Activated CD4-positive, alpha-beta T cell treated with anti-CD3 and anti-CD28 coated beads, Interleukin-2, amount 10 ng/mL, durations not matched to agents 7 days and 5 days (primary cell): ENCODE measurements around the gene MMP25. TPM values are rescaled to one million over a fixed set of nuclear protein-coding genes. Genes with fewer than 3 reads are reported as not detected.

Source experiments
- CTCF ChIA-PET: fragments of 350-600 bp; sonication (Branson Sonifier 250); formaldehyde crosslinking; loops from one replicate; lab custom pipeline; 2021; ENCODE audit warnings: antibody characterized with exemption; lab: Charles Lee
- POLR2A ChIA-PET: fragments of 350-600 bp; sonication (Branson Sonifier 250); formaldehyde crosslinking; loops from one replicate; lab custom pipeline; 2021; ENCODE audit warnings: antibody characterized with exemption; lab: Charles Lee
- DNase-seq: peaks from one replicate; pipeline ENCODE4 v3.0.0-alpha.2; 2020
- H3K27ac Mint-ChIP-seq: one replicate; pipeline ENCODE4 v1.8.0; 2021; ENCODE audit warnings: mild to moderate bottlenecking, moderate library complexity, mixed read lengths
- H3K27me3 Mint-ChIP-seq: one replicate; pipeline ENCODE4 v1.8.0; 2021; ENCODE audit warnings: mixed read lengths
- H3K36me3 Mint-ChIP-seq: one replicate; pipeline ENCODE4 v1.8.0; 2021; ENCODE audit warnings: low read depth, mixed read lengths
- H3K4me1 Mint-ChIP-seq: one replicate; pipeline ENCODE4 v1.8.0; 2021; ENCODE audit warnings: mixed read lengths
- H3K4me3 Mint-ChIP-seq: one replicate; pipeline ENCODE4 v1.8.0; 2021; ENCODE audit warnings: mild to moderate bottlenecking, moderate library complexity, mixed read lengths
- H3K9me3 Mint-ChIP-seq: one replicate; pipeline ENCODE4 v1.8.0; 2021; ENCODE audit warnings: mixed read lengths
- total RNA-seq, 2 experiments: library from RNA; stranded (reverse); gene quantifications; one replicate each; pipeline ENCODE4 v1.2.3, GENCODE V29; 2021

Gene MMP25
- total RNA-seq, 2 experiments from 2014 or later: 18.1 to 19.8 TPM

DNA sequence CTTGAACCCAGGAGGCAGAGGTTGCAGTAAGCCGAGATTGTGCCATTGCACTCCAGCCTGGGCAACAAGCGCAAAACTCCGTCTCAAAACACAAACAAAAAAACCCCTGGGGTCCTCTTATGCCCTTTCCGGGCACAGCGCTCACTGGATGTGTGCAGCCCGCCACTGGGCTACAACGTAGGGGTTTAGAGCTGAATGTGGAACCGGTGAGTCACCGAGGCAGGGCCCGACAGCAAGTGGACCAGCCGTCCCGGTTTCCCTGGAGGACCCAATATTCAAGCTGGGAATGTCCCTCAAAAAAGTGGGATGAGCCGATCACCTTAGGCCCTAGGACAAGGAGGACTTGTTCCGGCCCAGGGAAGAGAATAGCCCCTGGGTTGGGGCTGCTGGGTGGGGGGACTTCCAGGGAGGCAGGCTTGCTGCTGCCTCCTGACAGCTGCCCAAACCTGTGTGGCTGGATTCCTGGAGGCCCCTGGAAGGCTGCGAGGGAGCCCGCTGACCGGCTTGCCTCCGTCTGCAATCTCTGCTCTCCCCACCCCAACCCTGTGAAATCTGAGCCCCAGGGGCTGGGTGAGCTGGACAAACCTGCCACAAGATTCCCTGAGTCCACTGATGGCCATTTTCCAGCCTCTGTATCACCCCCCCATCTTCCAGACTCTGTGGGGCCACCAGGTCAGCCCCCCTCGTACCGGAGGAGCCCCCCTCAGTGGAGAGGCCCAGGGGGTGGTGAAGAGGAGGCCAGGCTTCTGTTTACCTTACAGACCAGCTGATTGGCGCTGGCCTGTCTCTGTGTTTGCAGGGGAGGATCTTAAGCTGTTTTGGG, 36.6 kb upstream of the MMP25 start:
- DNase-seq: no peak
- no peaks in the 10 kb centered on the region for H3K9me3 Mint-ChIP-seq
- no peak overlapping the region for H3K4me3 Mint-ChIP-seq
- peaks cover 27% of the 10 kb centered on the region for H3K4me1 Mint-ChIP-seq
- ChIA-PET POLR2A (no interaction called here), CTCF (interaction anchor here (0.8 to 1.9 kb wide), 4 partner anchors 10 to 18 kb away, joined by 3 to 8 read pairs (median 4); partner anchors contain the start of gene TNFRSF12A)
- H3K27me3 Mint-ChIP-seq: peaks cover 37% of the 10 kb centered on the region
- H3K36me3 Mint-ChIP-seq: no peaks in the 10 kb centered on the region
- no peak overlapping the region for H3K27ac Mint-ChIP-seq

DNA sequence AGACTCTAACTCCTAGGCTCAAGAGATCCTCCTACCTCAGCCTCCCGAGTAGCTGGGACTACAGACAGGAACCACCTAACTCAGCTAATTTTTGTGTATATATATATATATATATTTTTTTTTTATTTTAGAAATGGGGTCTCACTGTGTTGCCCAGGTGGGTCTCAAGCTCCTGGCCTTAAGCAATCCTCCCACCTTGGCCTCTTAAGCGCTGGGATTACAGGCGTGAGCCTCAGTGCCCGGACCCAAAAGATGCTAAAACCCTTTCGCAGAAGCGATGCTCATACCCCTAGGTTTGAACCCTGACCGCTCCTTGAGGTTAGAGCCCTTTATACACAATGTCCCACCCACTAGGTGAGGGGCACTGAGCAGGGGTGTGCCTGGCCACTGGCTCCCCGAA, 35.9 kb upstream of the MMP25 start:
- peaks cover 25% of the 10 kb centered on the region for H3K4me1 Mint-ChIP-seq
- no peaks in the 10 kb centered on the region for H3K9me3 Mint-ChIP-seq
- CTCF ChIA-PET: interaction anchor here (0.8 to 1.9 kb wide), 4 partner anchors 9 to 17 kb away, joined by 3 to 8 read pairs (median 4); partner anchors contain the start of gene TNFRSF12A
- peaks cover 35% of the 10 kb centered on the region for H3K27me3 Mint-ChIP-seq
- H3K4me3 Mint-ChIP-seq: no peak overlapping the region
- no peak for DNase-seq
- no peak overlapping the region for H3K27ac Mint-ChIP-seq
- H3K36me3 Mint-ChIP-seq: no peaks in the 10 kb centered on the region
- POLR2A ChIA-PET: no interaction called here

DNA sequence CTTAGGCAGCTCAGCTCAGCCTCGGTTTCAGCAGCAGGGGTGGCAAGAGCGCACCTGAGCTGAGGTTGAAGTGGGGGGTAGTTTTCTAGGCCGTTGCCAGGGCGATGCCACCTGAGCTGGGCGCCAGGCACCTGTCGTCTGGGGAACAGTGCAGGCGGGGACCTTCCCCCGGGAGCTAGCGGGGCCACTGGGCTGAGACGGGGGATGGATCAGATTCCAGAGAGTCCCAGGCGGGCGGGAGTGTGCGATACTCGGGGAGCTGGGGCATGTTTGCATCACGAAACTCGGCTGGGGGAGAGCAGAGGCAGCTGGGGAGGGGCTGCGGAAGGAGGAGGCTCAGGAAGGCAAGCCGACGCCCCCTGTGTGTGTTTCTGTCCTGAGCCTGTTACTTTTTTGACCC, 34.1 kb upstream of the MMP25 start:
- H3K27me3 Mint-ChIP-seq: peaks cover 29% of the 10 kb centered on the region
- no peak overlapping the region for H3K27ac Mint-ChIP-seq
- no peaks in the 10 kb centered on the region for H3K9me3 Mint-ChIP-seq
- peaks cover 17% of the 10 kb centered on the region for H3K4me1 Mint-ChIP-seq
- ChIA-PET POLR2A (no interaction called here), CTCF (interaction anchor here (1.0 to 1.8 kb wide), 3 partner anchors 16 to 23 kb away, joined by 3 to 5 read pairs (median 3); no protein-coding TSS in a partner anchor)
- H3K4me3 Mint-ChIP-seq: no peak overlapping the region
- no peaks in the 10 kb centered on the region for H3K36me3 Mint-ChIP-seq
- DNase-seq: no peak

DNA sequence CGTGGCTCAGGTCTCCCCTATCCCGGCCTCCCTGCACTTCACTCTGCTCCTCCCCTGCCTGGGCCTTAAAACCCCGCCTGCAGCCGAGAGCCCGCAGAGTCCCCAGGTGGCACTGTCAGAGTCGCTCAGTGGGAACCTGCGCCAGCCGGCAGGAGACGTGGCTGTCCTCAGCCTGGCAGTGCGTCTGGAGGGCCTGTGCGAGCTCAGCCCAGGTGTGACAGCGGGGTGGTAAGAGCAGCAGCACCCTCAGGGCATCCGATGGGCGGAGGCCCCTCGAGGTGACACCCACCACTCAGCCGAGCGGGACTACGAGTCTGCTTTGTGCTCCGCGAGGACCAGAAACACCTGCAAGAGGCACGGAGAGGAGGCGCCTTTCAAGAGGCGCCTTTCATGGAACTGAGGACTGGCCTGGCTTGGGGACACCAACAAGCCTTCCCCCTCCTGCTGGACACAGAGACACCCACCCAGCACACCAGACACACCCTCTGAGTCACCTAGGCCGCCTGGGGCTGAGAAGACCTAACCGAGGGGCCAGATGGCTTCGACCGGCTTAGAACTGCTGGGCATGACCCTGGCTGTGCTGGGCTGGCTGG, 33.4 kb upstream of the MMP25 start, which contains the start of gene CLDN9:
TSS of gene CLDN9 (plus strand) at position 96 of the 593 bp plus-strand sequence. CDS start at position 536, 440 bp downstream.
- ChIA-PET CTCF (interaction anchor here (1.1 to 1.8 kb wide), 2 partner anchors 15 to 19 kb away, joined by 3 to 5 read pairs; no protein-coding TSS in a partner anchor), POLR2A (no interaction called here)
- peaks cover 26% of the 10 kb centered on the region for H3K27me3 Mint-ChIP-seq
- DNase-seq: no peak
- H3K36me3 Mint-ChIP-seq: no peaks in the 10 kb centered on the region
- no peak within 1 kb of the TSS for H3K27ac Mint-ChIP-seq
- H3K9me3 Mint-ChIP-seq: no peaks in the 10 kb centered on the region
- no peak within 1 kb of the TSS for H3K4me3 Mint-ChIP-seq
- H3K4me1 Mint-ChIP-seq: peaks cover 10% of the 10 kb centered on the region

DNA sequence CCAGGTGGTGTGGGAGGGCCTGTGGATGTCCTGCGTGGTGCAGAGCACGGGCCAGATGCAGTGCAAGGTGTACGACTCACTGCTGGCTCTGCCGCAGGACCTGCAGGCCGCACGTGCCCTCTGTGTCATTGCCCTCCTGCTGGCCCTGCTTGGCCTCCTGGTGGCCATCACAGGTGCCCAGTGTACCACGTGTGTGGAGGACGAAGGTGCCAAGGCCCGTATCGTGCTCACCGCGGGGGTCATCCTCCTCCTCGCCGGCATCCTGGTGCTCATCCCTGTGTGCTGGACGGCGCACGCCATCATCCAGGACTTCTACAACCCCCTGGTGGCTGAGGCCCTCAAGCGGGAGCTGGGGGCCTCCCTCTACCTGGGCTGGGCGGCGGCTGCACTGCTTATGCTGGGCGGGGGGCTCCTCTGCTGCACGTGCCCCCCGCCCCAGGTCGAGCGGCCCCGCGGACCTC, 32.8 kb upstream of the MMP25 start:
- peaks cover 28% of the 10 kb centered on the region for H3K27me3 Mint-ChIP-seq
- peaks cover 9% of the 10 kb centered on the region for H3K4me1 Mint-ChIP-seq
- H3K4me3 Mint-ChIP-seq: no peak overlapping the region
- H3K27ac Mint-ChIP-seq: no peak overlapping the region
- H3K36me3 Mint-ChIP-seq: no peaks in the 10 kb centered on the region
- ChIA-PET POLR2A (no interaction called here), CTCF (interaction anchor here (0.6 to 0.7 kb wide), 2 partner anchors 14 to 992 kb away, joined by 3 to 4 read pairs; no protein-coding TSS in a partner anchor)
- no peak for DNase-seq
- no peaks in the 10 kb centered on the region for H3K9me3 Mint-ChIP-seq

DNA sequence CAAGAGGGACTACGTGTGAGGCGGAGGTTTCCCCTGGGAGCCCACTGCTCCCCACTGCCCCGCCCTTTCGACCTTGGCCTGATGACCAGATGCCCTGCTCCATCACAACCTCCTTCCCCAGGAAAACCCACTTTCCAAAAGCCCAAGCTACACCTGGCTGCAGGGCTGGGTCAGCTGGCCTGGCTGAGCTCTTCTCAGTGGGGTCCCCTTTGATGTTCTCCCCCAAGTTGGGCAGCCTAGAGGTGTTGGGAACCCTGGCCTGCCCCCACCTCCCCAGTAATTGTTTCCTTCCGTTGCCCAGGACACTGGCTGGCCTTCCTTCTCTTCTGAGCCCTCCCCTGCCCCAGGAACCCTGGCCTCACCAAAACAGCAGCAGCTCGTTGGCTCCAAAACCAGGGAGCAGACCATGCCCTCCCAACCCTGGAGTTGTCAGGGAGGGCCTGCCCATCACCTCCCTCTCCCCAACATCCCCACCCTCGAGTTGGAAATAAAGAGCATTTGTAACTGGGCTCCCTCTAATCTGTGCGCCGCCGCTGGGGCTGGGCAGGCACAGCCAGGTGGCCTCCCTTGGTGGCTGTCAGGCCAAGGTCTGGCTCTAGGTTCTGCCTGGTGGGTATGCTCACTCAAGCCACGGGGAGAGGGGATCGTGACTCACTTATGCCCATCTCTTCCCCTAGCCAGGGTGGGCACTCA, 32.2 kb upstream of the MMP25 start:
- no peak for DNase-seq
- CTCF ChIA-PET: interaction anchor here (0.6 to 0.7 kb wide), 2 partner anchors 13 to 992 kb away, joined by 3 to 4 read pairs; no protein-coding TSS in a partner anchor
- Mint-ChIP-seq H3K4me3 (no peak overlapping the region), H3K27me3 (peaks cover 31% of the 10 kb centered on the region), H3K4me1 (peaks cover 5% of the 10 kb centered on the region), H3K27ac (no peak overlapping the region), H3K9me3 (no peaks in the 10 kb centered on the region), H3K36me3 (no peaks in the 10 kb centered on the region)
- POLR2A ChIA-PET: no interaction called here

DNA sequence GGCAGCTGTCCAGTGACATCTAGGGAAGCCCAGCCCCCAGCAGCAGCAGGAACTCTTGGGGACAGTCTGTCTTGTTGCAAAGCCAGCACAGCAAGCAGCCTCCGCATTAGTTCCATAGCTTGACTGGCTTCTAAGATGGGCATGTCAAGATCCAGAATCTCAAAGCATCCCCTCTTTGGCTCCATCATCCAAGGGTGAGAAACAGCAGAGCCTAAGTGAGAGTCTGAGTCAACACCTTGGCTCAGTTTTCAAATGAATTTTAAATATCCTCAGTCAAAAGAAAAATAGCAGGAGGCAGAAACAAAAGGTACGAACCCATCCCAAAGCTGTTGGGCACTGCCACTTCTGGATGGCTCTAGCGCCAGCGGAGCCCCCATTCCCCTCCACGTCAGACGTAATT, 31.4 kb upstream of the MMP25 start:
- H3K4me3 Mint-ChIP-seq: no peak overlapping the region
- DNase-seq: no peak
- POLR2A ChIA-PET: no interaction called here
- H3K36me3 Mint-ChIP-seq: no peaks in the 10 kb centered on the region
- H3K4me1 Mint-ChIP-seq: peaks cover 10% of the 10 kb centered on the region
- peaks cover 32% of the 10 kb centered on the region for H3K27me3 Mint-ChIP-seq
- no peak overlapping the region for H3K27ac Mint-ChIP-seq
- H3K9me3 Mint-ChIP-seq: no peaks in the 10 kb centered on the region
- CTCF ChIA-PET: no interaction called here

DNA sequence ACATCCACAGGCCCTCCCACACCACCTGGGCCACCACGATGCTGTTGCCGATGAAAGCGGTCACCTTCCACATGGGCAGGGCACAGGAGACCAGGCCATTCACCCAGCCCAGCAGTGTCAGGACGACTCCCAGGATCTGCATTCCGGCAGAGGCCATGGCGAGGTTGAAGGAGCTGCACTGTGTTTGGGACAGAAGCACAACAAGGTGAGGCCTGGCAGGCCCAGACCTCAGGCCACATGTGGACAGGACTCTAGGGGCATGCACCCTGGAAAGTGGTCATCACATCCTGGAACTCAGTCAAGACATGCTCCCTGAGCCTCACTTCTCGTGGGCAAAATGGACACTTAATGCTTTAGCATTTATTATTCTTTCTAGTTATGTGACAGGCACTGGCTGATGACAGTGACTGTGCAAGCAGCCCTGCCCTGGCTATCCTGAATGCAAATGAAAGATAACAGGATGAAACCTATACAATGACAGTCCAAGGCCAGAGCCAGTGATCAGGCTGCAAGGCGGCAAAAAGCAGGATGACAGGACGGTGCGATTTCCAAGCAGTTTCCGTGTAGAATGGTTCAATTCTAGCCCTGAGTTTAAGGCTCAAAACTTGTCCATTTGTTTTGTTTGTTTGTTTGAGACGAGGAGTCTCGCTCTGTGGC, 30.4 kb upstream of the MMP25 start:
- ChIA-PET CTCF (no interaction called here), POLR2A (no interaction called here)
- Mint-ChIP-seq H3K9me3 (no peaks in the 10 kb centered on the region), H3K27ac (no peak overlapping the region), H3K27me3 (peaks cover 32% of the 10 kb centered on the region), H3K4me1 (peaks cover 15% of the 10 kb centered on the region), H3K36me3 (no peaks in the 10 kb centered on the region), H3K4me3 (no peak overlapping the region)
- DNase-seq: no peak

DNA sequence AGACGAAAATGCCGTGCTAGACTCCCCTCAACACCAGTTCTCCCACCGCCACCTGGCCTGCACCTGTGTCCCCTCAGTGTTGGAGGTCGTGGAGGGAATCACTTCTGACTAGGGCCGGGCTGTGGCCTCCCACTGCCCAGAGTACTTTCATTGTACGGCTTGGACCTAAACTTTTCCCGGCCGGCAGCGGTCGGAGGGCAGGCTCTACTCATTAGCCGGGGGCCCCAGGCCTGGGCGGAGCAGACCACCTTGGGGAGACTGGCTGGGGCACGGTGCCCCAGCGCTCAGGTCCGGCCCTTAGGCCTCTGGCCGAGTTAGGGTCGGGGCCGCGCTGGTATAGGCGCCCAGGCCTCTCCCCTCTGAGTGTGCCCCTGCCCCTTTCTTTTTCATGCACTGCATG, 29.0 kb upstream of the MMP25 start:
- ChIA-PET CTCF (interaction anchor here (8.0 kb wide), 1 partner anchor 15 kb away, joined by 90 read pairs; no protein-coding TSS in a partner anchor), POLR2A (no interaction called here)
- H3K36me3 Mint-ChIP-seq: no peaks in the 10 kb centered on the region
- DNase-seq: no peak
- H3K4me3 Mint-ChIP-seq: no peak overlapping the region
- H3K9me3 Mint-ChIP-seq: no peaks in the 10 kb centered on the region
- H3K27ac Mint-ChIP-seq: no peak overlapping the region
- H3K27me3 Mint-ChIP-seq: peaks cover 27% of the 10 kb centered on the region
- peaks cover 28% of the 10 kb centered on the region for H3K4me1 Mint-ChIP-seq

DNA sequence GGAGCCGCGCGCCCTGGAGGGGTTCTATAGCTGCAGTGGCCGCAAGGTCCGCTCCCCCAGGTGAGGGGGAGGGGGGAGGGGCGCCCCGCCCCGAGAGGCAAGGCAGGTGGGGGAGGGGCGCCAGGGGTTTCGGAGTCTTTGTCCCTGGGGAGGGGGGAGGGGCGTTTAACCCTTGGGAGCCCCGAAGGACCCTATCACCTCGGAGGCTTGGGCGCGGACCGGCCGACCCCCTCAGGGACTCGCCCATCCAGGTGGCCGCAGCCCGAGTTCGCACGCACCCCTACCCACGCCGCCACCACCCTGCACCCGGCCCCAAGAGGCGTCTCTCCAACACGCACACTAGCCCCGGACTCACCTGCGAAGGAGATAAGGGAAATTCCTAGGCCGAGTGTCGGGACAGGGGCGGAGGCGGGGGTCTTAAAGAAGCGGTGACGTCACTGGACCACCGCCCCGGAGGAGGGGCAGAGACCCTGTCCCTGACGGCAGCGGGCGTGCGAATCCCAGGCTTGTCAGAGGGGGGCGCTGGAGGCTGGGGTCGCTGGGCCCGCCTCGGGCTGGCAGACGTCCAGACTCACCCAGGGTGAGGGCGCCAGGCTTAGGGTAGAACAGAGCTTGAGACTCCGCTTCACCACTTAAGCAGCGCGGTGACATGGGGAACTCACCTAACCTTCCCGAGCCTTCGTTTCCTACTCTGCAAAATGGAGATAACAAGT, 28.4 kb upstream of the MMP25 start, which contains the start of gene CLDN6:
TSS of gene CLDN6 (minus strand) at position 390 of the 713 bp plus-strand sequence. CDS start 2,162 bp downstream, outside the sequence.
- Mint-ChIP-seq H3K27ac (peak within 1 kb of the TSS; percentile 36), H3K4me3 (no peak within 1 kb of the TSS), H3K36me3 (no peaks in the 10 kb centered on the region), H3K27me3 (peaks cover 21% of the 10 kb centered on the region), H3K9me3 (no peaks in the 10 kb centered on the region), H3K4me1 (peaks cover 34% of the 10 kb centered on the region)
- POLR2A ChIA-PET: no interaction called here
- CTCF ChIA-PET: interaction anchor here (1.0 to 8.0 kb wide), 2 partner anchors 14 to 150 kb away, joined by 3 to 90 read pairs; no protein-coding TSS in a partner anchor
- no peak for DNase-seq

DNA sequence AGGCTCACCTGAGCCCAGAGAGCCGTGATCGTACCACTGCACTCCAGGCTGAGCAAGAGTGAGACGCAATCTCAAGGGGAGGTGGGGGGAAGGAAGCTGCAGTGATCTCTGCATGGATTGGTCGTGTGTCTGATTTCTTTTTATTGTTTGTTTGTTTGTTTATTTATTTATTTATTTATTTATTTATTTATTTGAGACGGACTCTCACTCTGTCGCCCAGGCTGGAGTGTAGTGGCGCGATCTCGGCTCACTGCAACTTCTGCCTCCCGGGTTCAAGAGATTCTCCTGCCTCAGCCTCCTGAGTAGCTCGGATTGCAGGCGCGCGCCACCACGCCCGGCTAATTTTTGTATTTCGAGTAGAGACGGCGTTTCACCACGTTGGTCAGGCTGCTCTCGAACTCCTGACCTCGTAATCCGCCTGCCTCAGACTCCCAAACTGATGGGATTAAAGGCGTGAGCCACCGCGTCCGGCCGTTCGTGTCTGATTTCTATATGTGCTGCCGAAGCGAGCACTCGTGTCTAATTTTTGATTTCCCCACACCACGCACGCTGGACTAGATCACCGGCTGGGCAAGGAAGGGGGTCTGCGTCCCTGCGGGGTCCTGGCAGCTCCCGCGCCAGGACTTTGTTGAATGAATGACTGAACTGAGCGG, 26.6 kb upstream of the MMP25 start:
- H3K4me1 Mint-ChIP-seq: peaks cover 45% of the 10 kb centered on the region
- ChIA-PET CTCF (interaction anchor here (0.6 to 8.0 kb wide), 9 partner anchors 9 to 154 kb away, joined by 3 to 90 read pairs (median 4); partner anchors contain the start of gene PAQR4), POLR2A (interaction anchor here (1.0 kb wide), 1 partner anchor 8 kb away, joined by 3 read pairs; no protein-coding TSS in a partner anchor)
- peaks cover 2% of the 10 kb centered on the region for H3K36me3 Mint-ChIP-seq
- no peaks in the 10 kb centered on the region for H3K9me3 Mint-ChIP-seq
- peaks cover 14% of the 10 kb centered on the region for H3K27me3 Mint-ChIP-seq
- H3K4me3 Mint-ChIP-seq: peak overlapping the region; percentile 84
- H3K27ac Mint-ChIP-seq: no peak overlapping the region
- no peak for DNase-seq
